GM18526 (cell line): ENCODE results near the gene DMD.

Experiments
- POLR2A ChIP-seq: IDR thresholded peaks from 3 replicates; pipeline ENCODE4 v1.6.1; 2011; ENCODE audit not compliant: insufficient read length; ENCODE audit errors: extremely low read depth

Gene DMD

DNA sequence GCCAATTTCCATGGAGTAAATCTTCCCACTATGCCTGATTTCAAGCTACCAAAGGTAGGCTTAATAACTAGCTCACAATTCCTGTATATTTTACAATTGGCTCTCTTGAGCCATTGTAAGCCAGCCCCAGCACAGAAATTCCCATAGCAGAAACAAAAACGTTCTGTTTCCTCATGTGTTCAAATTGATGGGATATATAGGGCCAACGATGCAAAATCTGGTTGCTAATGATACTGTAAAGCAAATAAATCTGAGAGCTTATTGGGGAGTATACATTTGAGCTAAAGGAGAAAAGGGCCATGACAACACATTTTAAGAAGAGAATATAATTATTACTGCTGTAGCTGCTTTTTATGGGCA is 1872.4 kb downstream of the DMD start:
- TF ChIP-seq POLR2A: no peak

DNA sequence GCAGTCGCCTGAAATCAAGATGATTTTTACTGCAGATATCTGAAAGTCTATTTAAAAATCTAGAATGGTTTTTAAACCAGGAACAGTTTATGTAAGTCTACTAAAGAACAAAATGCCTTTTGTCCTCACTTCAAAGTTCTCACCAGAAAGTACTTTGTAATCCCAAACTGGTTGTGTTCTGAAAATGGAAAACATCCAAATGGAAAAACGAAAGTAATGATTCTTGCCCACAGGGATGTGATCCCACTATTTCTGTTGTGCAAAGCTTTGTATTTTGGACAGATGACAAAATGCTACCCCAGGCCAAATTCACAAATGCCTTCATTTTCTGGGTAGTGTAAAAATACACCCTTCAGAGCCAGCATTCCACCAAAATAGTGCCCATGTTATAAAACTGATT is 1874.0 kb downstream of the DMD start:
- TF ChIP-seq POLR2A: no peak

DNA sequence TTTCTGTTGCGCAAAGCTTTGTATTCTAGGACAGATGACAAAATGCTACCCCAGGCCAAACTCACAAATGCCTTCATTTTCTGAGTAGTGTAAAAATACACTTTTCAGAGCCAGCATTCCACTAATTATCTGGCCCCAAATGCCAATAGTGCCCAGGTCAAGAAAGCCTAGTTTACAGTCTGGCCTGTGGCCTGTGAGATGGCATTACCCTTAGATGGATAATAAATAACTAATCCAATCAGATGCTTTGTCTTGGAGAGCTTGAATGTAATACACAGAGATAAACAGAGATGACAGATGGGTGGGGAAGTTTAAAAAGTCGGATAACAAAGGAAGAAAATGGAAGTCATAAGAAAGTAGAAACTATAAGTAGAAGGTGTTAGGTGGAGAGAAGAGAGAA is 1874.9 kb downstream of the DMD start:
- no peak for TF ChIP-seq POLR2A

DNA sequence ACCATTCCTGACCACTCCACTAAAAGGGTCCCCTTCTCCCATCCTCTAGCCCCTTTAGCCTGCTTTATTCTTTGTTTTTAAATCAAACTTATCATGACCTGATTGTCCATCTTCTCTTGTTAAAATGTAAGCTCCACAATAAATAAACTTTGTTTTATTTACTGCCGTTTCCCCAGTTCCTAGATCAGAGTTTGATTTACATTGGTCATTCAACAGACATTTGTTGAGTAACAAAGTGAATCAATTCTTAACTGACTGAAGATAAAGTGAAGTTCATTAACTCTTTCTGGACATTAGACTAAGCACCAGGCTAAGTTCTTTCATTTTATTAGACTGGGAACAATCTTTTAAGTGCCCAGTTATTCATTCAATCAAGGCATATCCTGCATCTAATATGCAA is 1876.4 kb downstream of the DMD start:
- TF ChIP-seq POLR2A: no peak

DNA sequence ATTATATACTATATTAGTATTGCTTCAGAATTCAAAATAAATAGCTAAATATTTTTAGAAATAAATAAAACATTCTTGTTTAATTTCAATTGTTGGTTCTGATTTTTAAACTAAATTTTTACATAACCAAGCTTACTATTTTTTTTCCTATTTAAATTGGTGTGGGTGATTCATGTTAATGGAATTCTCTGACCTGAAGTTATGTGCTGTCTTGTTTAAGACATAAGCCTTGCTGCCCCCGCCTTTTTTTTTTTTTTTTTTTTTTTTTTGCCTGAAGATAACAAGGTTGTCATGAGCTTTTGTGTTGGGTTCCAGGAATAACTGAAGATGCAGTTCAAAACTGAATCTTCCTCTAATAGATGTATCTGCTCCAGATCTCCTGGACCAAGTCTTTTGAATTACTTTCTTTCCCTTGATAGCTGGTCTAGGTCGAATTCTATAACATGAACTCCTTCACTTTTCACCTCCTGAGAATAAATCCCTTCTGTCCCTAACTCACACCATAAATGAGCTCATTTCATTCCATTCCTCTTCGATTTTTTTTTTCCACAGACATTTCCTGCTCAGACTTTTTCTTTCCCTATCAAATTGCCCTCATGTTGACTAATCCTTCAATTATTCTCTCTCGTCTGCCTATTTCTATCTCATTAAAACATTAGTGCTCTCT is 1878.1 kb downstream of the DMD start:
- no peak for TF ChIP-seq POLR2A

DNA sequence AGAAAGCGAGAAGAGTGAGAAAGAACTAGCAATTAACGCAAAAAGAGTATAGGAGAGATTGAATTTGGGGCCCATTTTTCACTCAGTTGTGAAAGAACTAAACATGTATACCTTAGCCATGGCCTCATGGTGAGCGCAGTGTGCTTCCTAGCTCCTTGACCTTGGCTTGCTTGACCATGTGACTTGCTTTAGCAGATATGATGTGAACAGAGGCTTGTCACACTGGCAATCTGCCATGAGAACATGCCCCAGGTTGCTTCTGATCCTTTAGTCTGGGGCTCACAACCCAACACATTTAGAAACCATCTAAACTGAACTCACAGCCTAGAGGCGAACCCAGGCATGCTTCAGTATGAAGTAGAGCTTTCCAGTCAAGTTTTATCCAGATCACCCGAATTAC is 1879.4 kb downstream of the DMD start:
- TF ChIP-seq POLR2A: no peak

DNA sequence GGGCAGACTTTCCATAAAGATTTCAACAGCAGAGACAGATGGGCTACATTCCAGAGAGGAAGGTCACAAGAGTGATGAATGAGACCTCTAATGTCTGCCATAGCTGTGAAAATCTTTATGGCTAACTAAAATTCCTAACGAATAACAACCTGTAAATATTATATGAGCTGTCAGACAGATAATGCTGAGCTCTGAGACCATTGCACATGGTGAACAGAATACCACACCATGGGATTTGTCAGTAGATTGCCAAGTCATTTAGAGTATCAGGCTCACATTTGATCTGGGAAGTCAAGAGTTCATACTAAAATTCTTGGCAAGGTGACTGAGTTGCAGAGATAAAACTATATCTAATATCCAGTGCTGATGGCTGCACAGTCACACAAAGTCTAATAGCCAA is 1880.3 kb downstream of the DMD start:
- no peak for TF ChIP-seq POLR2A

DNA sequence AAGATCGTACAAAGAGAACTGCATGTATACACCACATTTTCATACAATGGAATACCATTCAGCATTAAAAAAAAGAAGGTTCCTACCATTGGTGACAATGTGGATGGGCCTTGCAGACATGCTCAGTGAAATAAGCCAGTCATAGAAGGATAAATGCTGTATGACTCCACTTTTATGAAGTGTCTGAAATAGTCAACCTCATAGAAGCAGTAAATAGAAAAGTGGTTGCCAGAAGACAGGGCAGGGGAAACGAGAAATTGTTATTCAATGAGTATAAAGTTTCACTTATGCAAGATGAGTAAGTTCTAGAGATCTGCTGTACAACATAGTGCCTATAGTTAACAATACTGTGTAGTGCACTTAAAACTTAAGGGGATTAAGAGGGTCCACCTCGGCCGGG is 1882.1 kb downstream of the DMD start:
- TF ChIP-seq POLR2A: no peak

DNA sequence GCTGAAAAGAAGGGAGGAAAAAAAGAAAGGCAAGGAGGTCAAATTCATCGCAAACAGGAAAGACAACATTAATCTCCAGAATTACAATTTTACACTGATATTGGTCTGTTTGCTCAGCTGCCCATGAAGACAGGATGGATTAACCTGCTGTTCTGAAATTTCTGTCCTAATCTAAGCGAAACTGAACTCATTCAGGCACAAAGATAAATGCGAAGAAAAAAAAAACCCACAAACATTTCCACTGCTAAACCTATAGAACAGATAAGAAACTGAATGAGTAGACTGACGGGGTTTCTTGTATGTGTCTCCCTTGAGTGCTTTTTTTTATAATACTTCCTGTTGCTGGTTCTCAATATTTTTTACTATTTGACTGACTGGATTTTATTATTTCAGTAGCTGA is 1887.7 kb downstream of the DMD start:
- no peak for TF ChIP-seq POLR2A

DNA sequence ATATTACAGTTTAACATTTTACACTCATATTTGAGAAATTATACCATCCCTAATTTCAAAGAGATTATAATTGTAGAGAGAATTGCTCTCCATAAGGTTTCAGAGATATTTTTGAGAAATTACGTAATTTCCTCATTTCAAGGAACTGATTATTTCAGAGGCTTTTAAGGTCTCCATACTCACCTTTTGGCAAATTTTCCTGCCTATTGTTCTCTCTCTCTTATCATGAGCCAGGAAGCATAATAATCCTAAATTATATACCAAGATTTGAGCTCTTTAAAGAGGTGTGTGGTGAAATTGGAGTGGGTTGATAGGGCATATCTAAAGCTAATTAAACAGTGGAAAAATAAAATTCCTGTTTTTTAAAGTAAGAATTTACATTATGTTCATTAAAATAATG is 1890.6 kb downstream of the DMD start:
- TF ChIP-seq POLR2A: no peak

DNA sequence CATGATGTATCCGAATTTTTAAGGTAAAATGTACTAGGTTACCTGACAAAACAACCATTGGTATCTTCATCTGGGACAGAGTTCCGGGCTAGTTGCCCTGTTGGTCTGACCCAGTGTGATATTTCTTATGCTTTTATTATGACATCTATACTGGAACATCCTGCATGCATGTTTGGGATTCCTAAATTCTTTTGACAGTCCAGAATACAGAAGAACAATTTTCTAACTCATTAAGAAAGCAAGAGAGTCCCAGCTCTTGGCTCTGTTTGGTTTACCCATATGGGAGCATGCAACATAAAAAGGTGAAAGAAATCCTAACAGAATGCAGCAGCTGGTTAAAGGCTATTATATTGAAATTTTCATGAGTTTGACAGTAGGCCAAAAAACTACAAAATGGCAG is 1891.8 kb downstream of the DMD start:
- no peak for TF ChIP-seq POLR2A

DNA sequence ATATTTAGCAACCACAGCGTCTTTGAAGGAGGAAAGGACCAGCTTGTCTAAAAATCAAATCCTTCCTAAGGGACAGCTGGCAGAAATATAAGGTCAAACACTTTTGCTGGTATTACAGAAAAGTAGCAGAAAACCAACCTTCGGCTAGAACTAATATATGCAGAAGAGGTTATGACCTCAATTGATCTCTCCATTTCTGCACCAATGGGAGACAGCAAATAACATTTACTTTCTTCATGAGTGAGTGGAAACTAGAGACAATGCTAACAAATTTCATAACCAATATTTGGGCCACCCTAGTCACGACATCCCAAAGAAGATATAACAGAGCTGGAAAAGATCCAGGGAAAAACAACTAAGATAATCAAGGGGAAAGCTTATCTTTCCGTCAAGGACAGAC is 1892.5 kb downstream of the DMD start:
- TF ChIP-seq POLR2A: no peak

DNA sequence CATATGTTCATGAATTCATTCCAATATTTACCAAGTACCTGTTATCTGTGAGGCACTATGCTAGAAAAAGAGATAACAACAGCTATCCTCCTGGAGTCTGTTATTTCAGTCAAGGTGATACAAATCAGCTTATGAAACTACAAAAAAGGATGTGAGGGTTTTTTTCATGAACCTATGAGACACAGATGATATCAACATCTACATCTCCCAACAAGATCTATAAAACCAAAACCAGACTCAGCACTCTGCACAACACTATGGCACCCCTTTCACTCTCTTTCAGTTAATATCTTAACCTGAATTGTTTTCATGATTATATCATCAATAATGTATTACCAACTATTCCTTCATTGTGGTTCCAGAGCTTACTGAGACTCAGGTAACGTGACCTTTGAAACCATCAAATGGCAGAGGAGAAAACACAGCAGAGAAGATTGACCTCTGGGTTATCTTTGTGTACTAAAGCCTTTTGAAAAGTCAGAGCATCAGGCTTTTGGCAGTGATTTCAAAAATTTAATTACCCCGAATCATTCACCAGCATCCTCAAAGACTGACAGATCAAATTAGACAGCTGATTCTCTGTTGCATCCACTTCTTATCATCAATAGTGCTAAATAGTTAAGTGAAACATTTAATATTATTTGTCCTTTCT is 1894.9 kb downstream of the DMD start:
- no peak for TF ChIP-seq POLR2A

DNA sequence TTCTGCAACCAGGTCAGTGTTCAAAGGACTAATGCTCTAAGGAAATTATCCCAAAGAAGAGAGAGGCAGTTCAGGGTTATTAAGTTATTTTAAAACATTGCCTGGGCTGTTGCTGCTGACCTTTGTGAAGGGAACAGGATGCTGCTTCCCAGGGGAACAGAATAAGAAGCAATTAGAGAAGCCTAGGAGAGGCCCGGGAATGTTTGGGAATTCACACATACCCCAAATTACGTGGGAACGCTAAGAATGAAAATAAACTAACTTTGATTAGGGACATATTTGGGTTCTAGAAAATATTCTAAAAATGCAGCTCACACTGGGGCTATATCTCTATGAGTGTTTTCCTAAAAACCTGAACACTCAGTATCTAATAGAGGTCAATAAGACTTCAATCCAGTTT is 1896.4 kb downstream of the DMD start:
- no peak for TF ChIP-seq POLR2A

DNA sequence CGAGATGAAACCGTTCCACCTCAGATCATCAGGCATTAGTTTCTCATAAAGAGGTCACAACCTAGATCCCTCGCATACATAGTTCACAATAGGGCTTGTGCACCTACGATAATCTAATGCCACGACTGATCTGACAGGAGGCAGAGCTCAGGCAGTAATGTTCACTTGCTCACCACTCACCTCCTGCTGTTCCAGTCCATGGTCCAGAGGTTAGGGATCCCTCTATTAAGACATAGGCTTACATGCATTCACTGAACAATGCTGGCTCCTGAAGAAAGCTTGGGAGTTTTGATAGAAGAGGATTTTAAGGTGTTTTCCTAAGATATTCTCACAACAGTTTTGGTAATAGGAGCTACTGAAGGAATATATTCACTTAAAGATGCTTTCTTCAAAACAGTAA is 1903.4 kb downstream of the DMD start:
- no peak for TF ChIP-seq POLR2A

DNA sequence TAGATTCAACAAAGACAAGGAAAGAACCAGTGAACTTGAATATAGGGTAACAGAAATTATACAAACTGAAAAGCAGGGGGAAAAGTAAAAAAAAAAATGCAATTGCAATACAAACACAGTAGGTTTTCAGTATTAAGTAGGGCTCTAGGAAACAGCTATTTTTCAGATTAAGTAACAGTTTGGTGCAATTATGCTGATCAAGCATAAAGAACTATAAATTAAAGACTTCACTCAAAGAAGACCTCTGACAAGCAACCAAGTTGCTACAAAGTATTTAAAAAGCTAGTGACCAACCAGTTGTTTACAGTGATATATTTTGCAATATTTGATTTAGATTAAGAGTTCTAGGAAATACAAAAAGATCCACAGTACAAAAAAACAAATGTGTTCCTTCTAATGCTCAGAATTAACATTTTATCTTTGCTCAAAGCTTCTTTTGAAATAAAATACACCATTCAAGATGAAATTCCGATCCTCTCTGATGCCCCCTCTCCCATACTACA is 1908.7 kb downstream of the DMD start:
- TF ChIP-seq POLR2A: no peak

DNA sequence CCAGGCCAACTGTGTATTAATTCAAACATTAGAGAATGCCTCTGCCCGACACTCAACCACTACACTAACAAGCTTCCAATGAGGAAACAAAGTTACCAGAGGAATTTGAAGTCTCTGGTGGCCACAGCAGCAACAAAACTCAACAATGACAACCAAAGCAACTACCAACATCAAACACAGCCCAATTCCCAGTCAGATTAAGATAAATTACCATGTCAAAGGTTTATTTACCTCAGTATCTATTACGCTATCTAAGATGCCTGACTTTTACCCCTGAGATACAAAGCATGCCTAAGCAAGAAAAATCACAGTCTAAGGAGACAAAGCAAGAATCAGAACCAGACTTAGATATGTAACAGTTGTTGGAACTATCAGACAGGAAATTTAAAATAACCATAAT is 1909.4 kb downstream of the DMD start:
- no peak for TF ChIP-seq POLR2A
